GM23338 (cell line): ENCODE results near the gene RBP4.

Experiments used
- EZH2 ChIP-seq: fragments of 200-600 bp; sonication (generic); IDR thresholded peaks from one replicate; pipeline ENCODE4 v1.8.0; 2017; ENCODE audit warnings: antibody characterized with exemption, mild to moderate bottlenecking, low read depth; ENCODE audit not compliant: unreplicated experiment
- POLR2AphosphoS5 ChIP-seq: IDR thresholded peaks from 2 replicates; pipeline ENCODE4 v1.6.1; 2016; ENCODE audit warnings: antibody characterized with exemption, low read depth
- TF ChIP-seq, protein P1 (sequence below), 2 experiments: fragments of 200-600 bp in 1 of 2; sonication (generic) in 1 of 2; conservative IDR thresholded peaks; 2 replicates each; pipeline versions ENCODE4 v1.5.1 to v1.6.1; 2016 to 2017; ENCODE audit warnings: antibody characterized with exemption in 2 of 2, low read depth in 2 of 2, mild to moderate bottlenecking in 2 of 2, moderate library complexity in 1 of 2

- TF ChIP-seq EZH2 = no peak
- TF ChIP-seq POLR2AphosphoS5 = no peak
- TF ChIP-seq, protein P1, sequence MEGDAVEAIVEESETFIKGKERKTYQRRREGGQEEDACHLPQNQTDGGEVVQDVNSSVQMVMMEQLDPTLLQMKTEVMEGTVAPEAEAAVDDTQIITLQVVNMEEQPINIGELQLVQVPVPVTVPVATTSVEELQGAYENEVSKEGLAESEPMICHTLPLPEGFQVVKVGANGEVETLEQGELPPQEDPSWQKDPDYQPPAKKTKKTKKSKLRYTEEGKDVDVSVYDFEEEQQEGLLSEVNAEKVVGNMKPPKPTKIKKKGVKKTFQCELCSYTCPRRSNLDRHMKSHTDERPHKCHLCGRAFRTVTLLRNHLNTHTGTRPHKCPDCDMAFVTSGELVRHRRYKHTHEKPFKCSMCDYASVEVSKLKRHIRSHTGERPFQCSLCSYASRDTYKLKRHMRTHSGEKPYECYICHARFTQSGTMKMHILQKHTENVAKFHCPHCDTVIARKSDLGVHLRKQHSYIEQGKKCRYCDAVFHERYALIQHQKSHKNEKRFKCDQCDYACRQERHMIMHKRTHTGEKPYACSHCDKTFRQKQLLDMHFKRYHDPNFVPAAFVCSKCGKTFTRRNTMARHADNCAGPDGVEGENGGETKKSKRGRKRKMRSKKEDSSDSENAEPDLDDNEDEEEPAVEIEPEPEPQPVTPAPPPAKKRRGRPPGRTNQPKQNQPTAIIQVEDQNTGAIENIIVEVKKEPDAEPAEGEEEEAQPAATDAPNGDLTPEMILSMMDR (conservative IDR thresholded peaks at IDR 0.05; ENCODE audit: low read depth in 2 of 2) = no peak
These were observed 2.0 kb upstream of the RBP4 start for GRCh38 chr10:93603023-93603422.
